GM23338 (cell line): Measurements from ENCODE around the gene FBN2. TPM values are rescaled to one million over a fixed set of nuclear protein-coding genes. Genes with fewer than 3 reads are reported as not detected.

Experiments used
- ATAC-seq: fragments of 200-7000 bp; cut with Tn5 transposase; 3 replicates; pipeline ENCODE4 v1.9.1; 2020
- DNase-seq: peaks from one replicate; pipeline ENCODE4 v3.0.0-alpha.2; 2015; ENCODE audit warnings: low spot score
- H2AFZ ChIP-seq: fragments of 200-600 bp; sonication (generic); 2 replicates; pipeline ENCODE4 v1.8.0; 2016; ENCODE audit warnings: antibody characterized with exemption, mild to moderate bottlenecking, moderate library complexity
- H3F3A ChIP-seq: fragments of 200-600 bp; sonication (generic); replicated peaks from 2 replicates; pipeline ENCODE4 v1.8.0; 2017; ENCODE audit warnings: antibody characterized with exemption, mixed run types, low read depth
- H3K27ac ChIP-seq: fragments of 200-600 bp; sonication (generic); 2 replicates; pipeline ENCODE4 v1.6.1; 2016; ENCODE audit warnings: low read depth
- H3K27me3 ChIP-seq: fragments of 200-600 bp; sonication (generic); 2 replicates; pipeline ENCODE4 v1.8.0; 2016; ENCODE audit warnings: mild to moderate bottlenecking, mixed run types, moderate library complexity; ENCODE audit not compliant: insufficient read depth
- H3K36me3 ChIP-seq: fragments of 200-600 bp; sonication (generic); 2 replicates; pipeline ENCODE4 v1.8.0; 2016; ENCODE audit warnings: mild to moderate bottlenecking; ENCODE audit not compliant: insufficient read depth
- H3K4me1 ChIP-seq: fragments of 200-600 bp; sonication (generic); 2 replicates; pipeline ENCODE4 v1.8.0; 2016; ENCODE audit warnings: mild to moderate bottlenecking, moderate library complexity; ENCODE audit not compliant: insufficient read depth
- H3K4me2 ChIP-seq: fragments of 200-600 bp; sonication (generic); 2 replicates; pipeline ENCODE4 v1.7.1; 2017; ENCODE audit warnings: mixed run types
- H3K4me3 ChIP-seq: fragments of 200-600 bp; sonication (generic); 2 replicates; pipeline ENCODE4 v1.6.1; 2016; ENCODE audit warnings: mixed run types
- H3K79me2 ChIP-seq: fragments of 200-600 bp; sonication (generic); replicated peaks from 2 replicates; pipeline ENCODE4 v1.8.0; 2017; ENCODE audit warnings: mild to moderate bottlenecking; ENCODE audit not compliant: insufficient read depth
- H3K9me2 ChIP-seq: fragments of 200-600 bp; sonication (generic); 2 replicates; pipeline ENCODE4 v1.8.0; 2017; ENCODE audit not compliant: insufficient read depth
- H4K20me1 ChIP-seq: fragments of 200-600 bp; sonication (generic); replicated peaks from 2 replicates; pipeline ENCODE4 v1.8.0; 2017; ENCODE audit warnings: mild to moderate bottlenecking; ENCODE audit not compliant: insufficient read depth
- H3K27ac Mint-ChIP-seq: 2 replicates; pipeline ENCODE4 v1.8.0; 2020; ENCODE audit warnings: inconsistent platforms, mild to moderate bottlenecking, moderate library complexity, mixed read lengths
- H3K27me3 Mint-ChIP-seq: 3 replicates; pipeline ENCODE4 v1.8.0; 2022; ENCODE audit warnings: low read depth, mild to moderate bottlenecking, moderate library complexity, mixed read lengths, inconsistent platforms; ENCODE audit not compliant: insufficient read depth, poor library complexity
- H3K36me3 Mint-ChIP-seq: 3 replicates; pipeline ENCODE4 v1.8.0; 2021; ENCODE audit warnings: low read depth, mild to moderate bottlenecking, inconsistent platforms, moderate library complexity, mixed read lengths
- H3K4me1 Mint-ChIP-seq: 3 replicates; pipeline ENCODE4 v1.8.0; 2020; ENCODE audit warnings: mild to moderate bottlenecking, inconsistent platforms, mixed read lengths
- H3K4me3 Mint-ChIP-seq: 3 replicates; pipeline ENCODE4 v1.8.0; 2021; ENCODE audit warnings: moderate library complexity, mild to moderate bottlenecking, inconsistent platforms, mixed read lengths
- H3K9me3 Mint-ChIP-seq: 3 replicates; pipeline ENCODE4 v1.8.0; 2020; ENCODE audit warnings: moderate library complexity, mild to moderate bottlenecking, inconsistent platforms, mixed read lengths
- CREB1 ChIP-seq: fragments of 250-450 bp; sonication (Bioruptor Pico); IDR thresholded peaks from 2 replicates; pipeline ENCODE4 v1.5.0; 2020; ENCODE audit warnings: low read depth, mild to moderate bottlenecking, moderate library complexity
- CTCF ChIP-seq, 2 experiments: fragments of 200-600 bp in 1 of 2; sonication (generic) in 1 of 2; conservative IDR thresholded peaks; 2 replicates each; pipeline versions ENCODE4 v1.5.1 to v1.6.1; 2016 to 2017; ENCODE audit warnings: antibody characterized with exemption in 2 of 2, low read depth in 2 of 2, mild to moderate bottlenecking in 2 of 2, moderate library complexity in 1 of 2
- ETS1 ChIP-seq: IDR thresholded peaks from 2 replicates; pipeline ENCODE4 v1.6.1; 2016; ENCODE audit warnings: antibody characterized with exemption
- EZH2 ChIP-seq: fragments of 200-600 bp; sonication (generic); IDR thresholded peaks from one replicate; pipeline ENCODE4 v1.8.0; 2017; ENCODE audit warnings: antibody characterized with exemption, mild to moderate bottlenecking, low read depth; ENCODE audit not compliant: unreplicated experiment
- EZH2phosphoT487 ChIP-seq: fragments of 200-600 bp; sonication (generic); IDR thresholded peaks from one replicate; pipeline ENCODE4 v1.8.1; 2018; ENCODE audit warnings: antibody characterized with exemption; ENCODE audit not compliant: unreplicated experiment
- JUNB ChIP-seq: IDR thresholded peaks from one replicate; pipeline ENCODE4 v1.6.1; 2016; ENCODE audit warnings: antibody characterized with exemption; ENCODE audit not compliant: unreplicated experiment
- NANOG ChIP-seq: IDR thresholded peaks from 2 replicates; pipeline ENCODE4 v1.6.1; 2016; ENCODE audit warnings: antibody characterized with exemption, borderline replicate concordance
- POLR2AphosphoS5 ChIP-seq: IDR thresholded peaks from 2 replicates; pipeline ENCODE4 v1.6.1; 2016; ENCODE audit warnings: antibody characterized with exemption, low read depth
- REST ChIP-seq: IDR thresholded peaks from one replicate; pipeline ENCODE4 v1.6.1; 2018; ENCODE audit warnings: antibody characterized with exemption; ENCODE audit not compliant: unreplicated experiment
- STAT1 ChIP-seq: IDR thresholded peaks from one replicate; pipeline ENCODE4 v1.6.1; 2016; ENCODE audit warnings: antibody characterized with exemption; ENCODE audit not compliant: unreplicated experiment
- ZNF114 ChIP-seq: fragments of 250-450 bp; sonication (Bioruptor Pico); IDR thresholded peaks from 2 replicates; pipeline ENCODE4 v1.5.0; 2020; ENCODE audit warnings: mild to moderate bottlenecking, moderate library complexity
- ZNF331 ChIP-seq: fragments of 250-450 bp; sonication (Bioruptor Pico); IDR thresholded peaks from 2 replicates; pipeline ENCODE4 v1.5.0; 2020; ENCODE audit warnings: low read depth, mild to moderate bottlenecking, moderate library complexity
- ZNF462 ChIP-seq: fragments of 250-450 bp; sonication (Bioruptor Pico); IDR thresholded peaks from 2 replicates; pipeline ENCODE4 v1.5.0; 2020; ENCODE audit warnings: mild to moderate bottlenecking, moderate library complexity
- polyA plus RNA-seq: library from polyadenylated mRNA; unstranded; fragments of >200 nt; fragmentation: Nextera tagmentation; extraction: Ambion mirVana; gene quantifications from 2 replicates; pipeline ENCODE4 v1.2.1, GENCODE V29; 2016
- total RNA-seq: library from RNA; depleted of rRNA; stranded (reverse); fragments of >200 nt; shearing (Covaris generic); gene quantifications from 2 replicates; pipeline ENCODE4 v1.2.3, GENCODE V29; 2014

Gene FBN2
- total and polyA plus RNA-seq, 2 experiments from 2014 or later: 2.6 to 13.6 TPM

- H3F3A ChIP-seq: no peaks in the 10 kb centered on the region
- peaks cover 18% of the 10 kb centered on the region for H3K9me3 Mint-ChIP-seq
- no peak overlapping the region for H3K27ac Mint-ChIP-seq
- H3K27me3 ChIP-seq: peaks cover 45% of the 10 kb centered on the region
- H3K36me3 Mint-ChIP-seq: peaks cover 8% of the 10 kb centered on the region; the same call in 1 of the 3 replicates
- no peaks in the 10 kb centered on the region for H3K79me2 ChIP-seq
- no peak overlapping the region for H2AFZ ChIP-seq
- H3K4me3 ChIP-seq: no peak overlapping the region
- H3K4me3 Mint-ChIP-seq: no peak overlapping the region
- no peak overlapping the region for H3K27ac ChIP-seq
- peaks cover 4% of the 10 kb centered on the region; the same call in 2 of the 3 replicates for H3K4me1 Mint-ChIP-seq
- H3K9me2 ChIP-seq: no peaks in the 10 kb centered on the region
- no peak for DNase-seq
- TF ChIP-seq EZH2 (no peak), ZNF114 (CRISPR knock-in tag) (no peak), STAT1 (no peak), ZNF331 (CRISPR knock-in tag) (no peak), NANOG (no peak), JUNB (no peak), POLR2AphosphoS5 (no peak), ETS1 (no peak), CREB1 (no peak), CTCF (conservative IDR thresholded peaks at IDR 0.05; ENCODE audit: low read depth in 2 of 2) (no peak), REST (no peak), EZH2phosphoT487 (no peak), ZNF462 (CRISPR knock-in tag) (no peak)
- no peaks in the 10 kb centered on the region for H4K20me1 ChIP-seq
- no peak overlapping the region for H3K4me2 ChIP-seq
- peaks cover 13% of the 10 kb centered on the region for H3K27me3 Mint-ChIP-seq
- no peaks in the 10 kb centered on the region for H3K36me3 ChIP-seq
- H3K4me1 ChIP-seq: peaks cover 5% of the 10 kb centered on the region; the same call in 1 of the 2 replicates
- no peak for ATAC-seq
Observed at GRCh38 chr5:128541385-128541784, 3.3 kb upstream of the FBN2 start.
